Aorta (tissue), 5 donors: Measurements from ENCODE around the gene NCAM1. TPM values are rescaled to one million over a fixed set of nuclear protein-coding genes. Genes with fewer than 3 reads are reported as not detected.

Experiments
- ATAC-seq: fragments of 200-7000 bp; cut with Tn5 transposase; one replicate; pipeline ENCODE4 v1.9.1; 2022; ENCODE audit warnings: moderate library complexity; ENCODE audit not compliant: low FRiP score
- DNase-seq, 2 donors: peaks; one replicate each; pipeline ENCODE4 v3.0.0-alpha.2; 2020
- H3K27ac ChIP-seq, 2 donors: one replicate each; pipeline ENCODE4 v1.5.1; 2013; ENCODE audit warnings: low read length in 2 of 2, mild to moderate bottlenecking in 2 of 2, moderate library complexity in 2 of 2, control low read depth in 1 of 2, inconsistent platforms in 1 of 2, low read depth in 1 of 2
- H3K27me3 ChIP-seq, 2 donors: one replicate each; pipeline ENCODE4 v1.6.1; 2013; ENCODE audit warnings: control low read depth in 1 of 2, low read length in 1 of 2, mild to moderate bottlenecking in 1 of 2, moderate library complexity in 1 of 2; ENCODE audit not compliant: insufficient read depth in 2 of 2, control insufficient read depth in 1 of 2
- H3K36me3 ChIP-seq, 2 donors: one replicate each; pipeline ENCODE4 v1.6.1; 2013; ENCODE audit warnings: control low read depth in 1 of 2, low read length in 1 of 2, mild to moderate bottlenecking in 1 of 2; ENCODE audit not compliant: insufficient read depth in 2 of 2, control insufficient read depth in 1 of 2
- H3K4me1 ChIP-seq, 2 donors: one replicate each; pipeline ENCODE4 v1.6.1; 2013; ENCODE audit warnings: low read length in 2 of 2, control low read depth in 1 of 2, mild to moderate bottlenecking in 1 of 2, moderate library complexity in 1 of 2; ENCODE audit not compliant: insufficient read depth in 2 of 2, control insufficient read depth in 1 of 2
- H3K4me3 ChIP-seq, 2 donors: one replicate each; pipeline ENCODE4 v1.5.1; 2013; ENCODE audit warnings: low read length in 2 of 2, control low read depth in 1 of 2, mild to moderate bottlenecking in 1 of 2
- H3K9me3 ChIP-seq: one replicate; pipeline ENCODE4 v1.6.1; 2013; ENCODE audit warnings: mild to moderate bottlenecking, low read length; ENCODE audit not compliant: control insufficient read depth
- WGBS, 2 donors: extraction: QIAGEN DNeasy Blood & Tissue Kit; methylation state at CpG; one replicate each; pipeline ENCODE4 v1.1.7; 2013; 5-methylcytosine and 5-hydroxymethylcytosine counted together
- intact Hi-C, 2 donors: fragments of 100-400 bp; cut with DNase I; formaldehyde crosslinking; loops; one replicate each; pipeline versions ENCODE4 v1.14.2 to v1.15.0; 2022
- polyA plus RNA-seq, 2 donors: library from polyadenylated mRNA; stranded (reverse); fragments of 200-250 nt; gene quantifications; one replicate each; pipeline ENCODE4 v1.2.3, GENCODE V29; 2013
- total RNA-seq, 2 donors: library from RNA; stranded (reverse); fragmentation: NEBNext Ultra II Directional; extraction: Animal tissue kit (Norgen Biotek cat#: 25700); gene quantifications; one replicate each; pipeline ENCODE4 v1.2.1, GENCODE V29; 2021
- donor health status: healthy with polysubstance abuse.
- donor health status: Bipolar disorder and iron deficiency.
- donor health status: DM: no; HTN: no; CAD: no.
- donor health status: DM: no; HTN: no; CAD: no.
- donor health status: DM: yes; HTN: yes; CAD: no.

The NCAM1 gene
- total and polyA plus RNA-seq, 4 donors, result 1.8 to 19.4 (median 6.1) TPM

DNA sequence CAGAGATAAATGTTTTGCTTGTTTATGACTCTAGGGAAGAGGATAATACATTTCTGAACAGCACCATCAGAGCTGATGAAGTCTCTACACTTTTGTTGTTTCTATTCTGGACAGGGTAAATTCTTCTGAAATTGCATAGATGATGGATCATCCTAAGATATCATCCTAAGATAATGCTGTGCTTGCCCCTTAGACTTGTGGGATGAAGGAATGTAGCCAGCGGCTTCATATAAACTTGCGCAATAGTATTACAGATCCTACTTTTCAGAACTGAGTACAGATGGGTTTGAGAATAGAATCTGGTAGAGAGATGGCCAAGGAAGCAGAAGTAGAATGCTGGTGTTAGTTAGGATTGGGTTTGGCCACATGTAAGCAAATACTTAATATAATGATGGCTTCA lies 61.0 kb downstream of the NCAM1 start:
- DNase-seq, result no peak
- ATAC-seq, result no peak
- H3K4me3 ChIP-seq, result no peak overlapping the region
- intact Hi-C loops, result no loop called here
- 97 to 99% methylated on average over 2 of the region's 2 CpGs for WGBS, 2 donors
- no peak overlapping the region for H3K27ac ChIP-seq
- H3K4me1 ChIP-seq, result no peaks in the 10 kb centered on the region
- H3K36me3 ChIP-seq, result no peaks in the 10 kb centered on the region
- H3K27me3 ChIP-seq, result no peaks in the 10 kb centered on the region
- H3K9me3 ChIP-seq, result no peaks in the 10 kb centered on the region

DNA sequence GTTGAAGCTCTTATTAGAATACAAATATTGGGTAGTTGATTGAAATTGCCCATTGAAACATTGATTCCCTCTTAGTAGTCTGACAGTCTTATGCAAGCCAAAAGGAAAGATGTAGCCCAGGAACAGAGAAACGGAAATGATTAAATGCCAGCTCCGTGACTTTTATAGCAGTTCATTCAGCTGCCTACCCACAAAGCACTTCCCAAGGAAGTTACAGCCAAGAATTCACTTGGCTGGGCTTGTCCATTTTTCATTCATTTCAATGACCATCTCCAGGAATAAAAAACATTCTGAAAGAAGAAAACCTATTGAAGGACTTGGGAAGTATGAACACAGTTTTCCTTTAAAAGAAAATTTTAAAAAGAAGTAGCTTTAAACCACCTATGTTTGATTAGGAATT lies 62.0 kb downstream of the NCAM1 start:
- H3K9me3 ChIP-seq, result no peaks in the 10 kb centered on the region
- ATAC-seq (no peak), DNase-seq (no peak)
- H3K27ac ChIP-seq, result no peak overlapping the region
- no peaks in the 10 kb centered on the region for H3K36me3 ChIP-seq
- WGBS, 2 donors, result 0 to 1% methylated on average over 2 of the region's 2 CpGs
- intact Hi-C loops, result no loop called here
- no peaks in the 10 kb centered on the region for H3K4me1 ChIP-seq
- no peak overlapping the region for H3K4me3 ChIP-seq
- H3K27me3 ChIP-seq, result no peaks in the 10 kb centered on the region

GRCh38 chr11:113023986-113024385 lies 62.8 kb downstream of the NCAM1 start:
- ATAC-seq, result no peak
- 91 to 96% methylated on average over 4 of the region's 4 CpGs for WGBS, 2 donors

DNA sequence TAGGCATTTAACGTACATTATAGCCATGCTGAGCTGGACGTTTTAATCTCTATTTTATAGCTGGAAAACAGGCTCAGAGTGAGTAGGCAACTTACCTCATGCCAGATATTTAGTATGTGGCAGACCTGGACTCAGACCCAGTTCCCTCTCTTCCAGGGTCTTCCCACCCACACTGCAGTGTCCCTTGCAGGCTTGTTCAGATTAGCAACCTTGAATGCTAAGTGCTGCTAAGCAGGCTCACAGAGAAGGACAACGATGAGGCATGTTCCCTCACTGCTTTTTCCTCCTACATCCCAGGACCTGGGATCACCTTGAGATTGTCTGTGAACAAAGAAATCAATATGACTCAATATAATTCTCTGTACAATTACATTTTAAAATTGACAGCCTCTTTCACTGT lies 65.6 kb downstream of the NCAM1 start:
- 75 to 80% methylated on average over 3 of the region's 3 CpGs for WGBS, 2 donors
- intact Hi-C loops, result no loop called here
- H3K4me3 ChIP-seq, result no peak overlapping the region
- no peaks in the 10 kb centered on the region for H3K27me3 ChIP-seq
- ATAC-seq, result no peak
- H3K27ac ChIP-seq, result no peak overlapping the region
- no peaks in the 10 kb centered on the region for H3K4me1 ChIP-seq
- DNase-seq, result no peak
- no peaks in the 10 kb centered on the region for H3K9me3 ChIP-seq
- no peaks in the 10 kb centered on the region for H3K36me3 ChIP-seq

More at GRCh38 chr11:113023986-113024385, 62.8 kb downstream of the NCAM1 start:
- no peaks in the 10 kb centered on the region for H3K9me3 ChIP-seq
- no peak for DNase-seq
- H3K4me1 ChIP-seq, result no peaks in the 10 kb centered on the region
- intact Hi-C loops, result no loop called here
- no peaks in the 10 kb centered on the region for H3K27me3 ChIP-seq
- no peak overlapping the region for H3K4me3 ChIP-seq
- H3K27ac ChIP-seq, result no peak overlapping the region
- no peaks in the 10 kb centered on the region for H3K36me3 ChIP-seq

DNA sequence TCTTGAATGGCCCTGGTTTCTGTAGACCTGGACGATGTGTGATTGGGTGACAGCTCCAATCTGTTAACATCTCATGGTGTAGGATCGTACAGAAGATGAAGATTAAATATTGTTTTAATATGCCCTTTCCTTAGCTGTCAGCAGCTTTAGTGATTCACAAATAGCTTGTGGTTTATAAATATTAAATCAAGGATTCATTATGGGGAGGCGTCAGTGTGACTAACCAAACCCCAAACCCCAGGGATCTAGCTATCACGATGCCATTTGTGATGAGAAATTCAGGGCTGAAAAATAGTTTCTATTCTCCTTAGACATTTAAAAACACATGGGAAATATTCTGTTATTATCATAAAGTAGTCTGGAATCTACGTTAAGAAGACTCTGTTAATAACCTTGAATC lies 73.4 kb downstream of the NCAM1 start:
- DNase-seq, result no peak
- H3K36me3 ChIP-seq, result no peaks in the 10 kb centered on the region
- H3K9me3 ChIP-seq, result peaks cover 3% of the 10 kb centered on the region
- ATAC-seq, result no peak
- no peaks in the 10 kb centered on the region for H3K4me1 ChIP-seq
- WGBS, 2 donors, result 65 to 77% methylated on average over 5 of the region's 5 CpGs
- intact Hi-C loops, result no loop called here
- H3K4me3 ChIP-seq, result no peak overlapping the region
- H3K27me3 ChIP-seq, result no peaks in the 10 kb centered on the region
- H3K27ac ChIP-seq, result no peak overlapping the region

- WGBS, 2 donors, result 84 to 92% methylated on average over 3 of the region's 3 CpGs
- no peak for ATAC-seq
- H3K4me1 ChIP-seq, result no peaks in the 10 kb centered on the region
Observed at GRCh38 chr11:113035708-113036107, 74.5 kb downstream of the NCAM1 start.

GRCh38 chr11:113043698-113044097 lies 82.5 kb downstream of the NCAM1 start:
- Histone ChIP-seq H3K4me3 (no peak overlapping the region), H3K27me3 (no peaks in the 10 kb centered on the region), H3K36me3 (no peaks in the 10 kb centered on the region), H3K27ac (no peak overlapping the region), H3K4me1 (no peaks in the 10 kb centered on the region), H3K9me3 (no peaks in the 10 kb centered on the region)
- ATAC-seq (no peak), DNase-seq (no peak)
- intact Hi-C loops, result no loop called here
- 80 to 85% methylated on average over 5 of the region's 5 CpGs for WGBS, 2 donors

More at GRCh38 chr11:113035708-113036107, 74.5 kb downstream of the NCAM1 start:
- Histone ChIP-seq H3K4me3 (no peak overlapping the region), H3K9me3 (peaks cover 3% of the 10 kb centered on the region), H3K27ac (no peak overlapping the region), H3K36me3 (no peaks in the 10 kb centered on the region), H3K27me3 (no peaks in the 10 kb centered on the region)
- intact Hi-C loops, result no loop called here
- no peak for DNase-seq

- no peaks in the 10 kb centered on the region for H3K27me3 ChIP-seq
- no peaks in the 10 kb centered on the region for H3K9me3 ChIP-seq
- no peak overlapping the region for H3K27ac ChIP-seq
- WGBS, 2 donors, result 87 to 92% methylated on average over 15 of the region's 15 CpGs
- ATAC-seq, result no peak
- H3K36me3 ChIP-seq, result no peaks in the 10 kb centered on the region
- H3K4me1 ChIP-seq, result no peaks in the 10 kb centered on the region
- no peak overlapping the region for H3K4me3 ChIP-seq
- DNase-seq, result no peak
- intact Hi-C loops, result no loop called here
Observed at GRCh38 chr11:113045146-113045545, 83.9 kb downstream of the NCAM1 start.

DNA sequence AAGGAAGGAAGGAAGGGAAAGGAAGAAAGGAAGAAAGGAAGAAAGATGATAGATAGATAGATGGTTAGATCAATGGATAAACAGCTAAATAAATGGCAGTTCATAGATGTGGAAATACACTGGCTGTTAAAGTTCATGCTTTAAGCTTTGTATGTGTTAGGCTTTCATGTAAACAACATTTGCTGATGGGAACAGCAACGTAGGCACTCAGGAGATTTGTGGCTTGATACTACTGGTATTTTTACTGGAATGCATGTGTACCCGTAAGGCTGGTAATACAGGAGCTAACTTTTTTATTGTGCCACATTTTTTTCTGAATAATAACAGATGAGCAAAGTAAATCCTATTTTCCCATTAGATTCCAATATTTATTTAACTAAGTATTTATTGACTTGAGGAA lies 85.6 kb downstream of the NCAM1 start:
- H3K27me3 ChIP-seq, result no peaks in the 10 kb centered on the region
- no peak overlapping the region for H3K4me3 ChIP-seq
- H3K4me1 ChIP-seq, result no peaks in the 10 kb centered on the region
- 56 to 71% methylated on average over 2 of the region's 2 CpGs for WGBS, 2 donors
- no peak for ATAC-seq
- no peak for DNase-seq
- intact Hi-C loops, result no loop called here
- H3K9me3 ChIP-seq, result no peaks in the 10 kb centered on the region
- no peaks in the 10 kb centered on the region for H3K36me3 ChIP-seq
- no peak overlapping the region for H3K27ac ChIP-seq
